Stimulated activated CD8-positive, alpha-beta memory T cell treated with anti-CD3 and anti-CD28 coated beads, Interleukin-7, amount 100 ng/mL, for 24 hours (primary cell): ENCODE results near the gene RSPH4A.
"Not testable (repeated sequence)": the region's sequence is repeated elsewhere in the genome, so short reads cannot be mapped to it uniquely, and the experiment has no call there.

Source experiments
- DNase-seq: peaks from one replicate; pipeline ENCODE4 v3.0.0-alpha.2; 2020; ENCODE audit warnings: low read depth

RSPH4A gene

DNA sequence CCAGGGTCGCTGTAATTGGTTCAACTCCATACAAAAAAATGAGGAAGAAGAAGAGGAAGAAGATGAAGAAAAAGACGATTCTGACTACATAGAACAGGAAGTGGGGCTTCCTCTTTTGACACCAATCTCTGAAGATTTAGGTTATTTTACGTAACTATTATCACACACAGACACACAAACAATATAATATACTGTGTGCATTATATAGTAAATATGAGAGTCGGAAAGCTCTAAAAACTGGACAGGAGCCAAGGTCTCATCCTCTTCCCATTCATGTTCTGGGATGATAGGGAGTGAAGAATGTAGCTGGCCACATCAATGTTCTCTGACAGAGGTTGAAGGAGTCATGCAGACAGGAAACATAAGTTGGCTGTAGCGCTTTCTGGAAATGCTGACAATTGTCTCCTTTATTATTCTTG, 13.3 kb downstream of the RSPH4A start:
- no peak for DNase-seq

DNA sequence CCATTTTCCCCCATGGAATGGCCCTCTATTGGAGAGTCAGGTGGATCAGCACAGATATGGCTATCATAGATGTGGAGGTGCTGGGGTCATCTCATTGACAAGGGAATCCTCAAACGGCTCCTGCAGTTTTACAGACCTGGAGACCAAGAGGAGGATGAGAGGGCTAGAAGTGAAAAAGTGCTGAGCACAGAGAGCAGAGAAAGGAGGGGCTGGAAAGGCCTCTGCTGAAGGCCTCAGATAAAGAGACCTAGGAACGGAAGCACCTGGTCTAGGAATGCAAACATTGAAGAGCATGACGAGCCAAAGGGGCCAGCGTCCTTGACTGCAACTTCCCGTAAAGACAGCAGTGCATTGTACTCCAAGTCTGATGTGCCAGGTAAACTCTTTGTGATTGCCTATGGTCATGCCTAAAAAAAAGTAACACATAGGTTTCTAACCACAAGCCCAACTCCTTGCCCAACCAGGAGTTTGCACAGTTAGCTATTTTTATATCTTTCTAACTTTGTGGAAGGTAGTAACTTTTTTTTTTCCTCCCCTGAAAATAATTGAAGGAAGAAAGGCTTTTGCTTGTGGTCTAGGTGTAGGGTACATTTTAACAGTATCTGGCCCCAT, 15.2 kb downstream of the RSPH4A start:
- DNase-seq = no peak

DNA sequence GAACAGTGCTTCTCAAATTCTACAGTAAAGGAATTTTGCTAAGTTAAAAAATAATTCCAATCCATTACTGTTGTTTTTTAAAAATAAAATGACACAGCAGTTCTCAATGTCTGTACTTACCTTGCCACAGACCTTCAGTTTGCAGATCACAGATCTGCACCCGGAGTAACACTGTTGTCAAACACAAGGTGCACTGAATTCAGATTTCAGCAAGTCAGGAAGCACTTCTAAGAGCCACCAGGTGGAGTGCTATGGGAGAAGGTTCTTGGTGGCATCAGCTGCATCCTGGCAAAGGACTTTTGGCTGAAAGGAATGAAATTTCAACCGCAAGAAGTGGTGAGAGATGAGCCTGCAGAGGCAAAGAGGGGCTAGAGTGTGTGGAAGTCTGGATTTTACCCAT, 17.4 kb downstream of the RSPH4A start:
- no peak for DNase-seq

DNA sequence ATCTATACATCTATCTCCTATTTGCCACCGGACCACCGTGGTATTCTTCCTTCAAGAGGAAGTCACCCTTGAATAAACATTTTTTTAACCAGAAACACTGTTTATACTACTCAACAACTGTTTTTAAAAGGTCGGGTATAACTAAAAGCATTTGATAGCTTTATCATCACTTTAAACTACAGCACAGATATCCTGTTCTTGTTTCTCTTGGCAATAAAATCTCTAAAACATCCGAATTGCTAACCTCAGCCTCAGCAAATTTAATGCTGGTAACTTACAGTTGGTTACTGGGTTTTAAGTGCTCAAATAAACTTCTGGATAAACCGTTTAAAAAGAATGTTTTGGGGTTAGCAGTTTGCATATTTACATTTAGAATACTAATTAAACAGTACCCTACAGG, 31.9 kb downstream of the RSPH4A start:
- DNase-seq = no peak

DNA sequence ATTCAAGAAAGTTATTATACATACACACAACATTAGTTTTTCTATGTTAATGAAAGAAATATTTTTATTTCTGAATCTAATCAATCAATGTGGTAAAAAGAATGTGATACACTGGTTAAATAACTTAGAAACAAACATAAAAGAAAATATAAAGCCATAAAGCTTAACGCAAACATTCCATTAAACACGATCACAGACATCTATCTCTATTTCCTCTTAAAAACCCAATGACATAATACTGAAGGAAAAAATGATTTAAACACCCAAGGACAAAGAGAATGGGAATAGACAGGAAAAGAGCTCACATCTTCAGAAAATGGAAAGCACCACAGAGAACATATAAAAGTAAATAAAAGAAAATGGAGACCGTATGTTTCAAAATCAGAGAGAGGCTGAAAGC, 32.9 kb downstream of the RSPH4A start:
- DNase-seq = no peak

DNA sequence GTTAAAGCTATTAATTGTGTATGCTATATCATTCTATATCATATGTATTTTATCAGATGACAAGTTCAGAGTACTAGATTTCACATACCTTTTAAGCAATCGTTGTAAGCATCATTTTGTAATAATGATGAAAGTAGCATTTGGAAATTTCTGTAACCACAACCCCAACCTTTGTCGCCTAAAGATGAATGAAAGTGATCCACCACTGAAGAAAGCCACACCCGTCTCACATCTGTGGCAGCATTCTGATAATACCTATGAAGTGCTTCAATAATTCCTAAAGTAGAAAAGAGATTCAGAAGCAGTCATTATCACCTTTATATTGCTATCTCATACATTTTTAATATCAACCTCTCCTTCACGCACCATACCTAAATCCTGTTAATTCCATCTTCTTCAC, 35.6 kb downstream of the RSPH4A start:
- DNase-seq = no peak

DNA sequence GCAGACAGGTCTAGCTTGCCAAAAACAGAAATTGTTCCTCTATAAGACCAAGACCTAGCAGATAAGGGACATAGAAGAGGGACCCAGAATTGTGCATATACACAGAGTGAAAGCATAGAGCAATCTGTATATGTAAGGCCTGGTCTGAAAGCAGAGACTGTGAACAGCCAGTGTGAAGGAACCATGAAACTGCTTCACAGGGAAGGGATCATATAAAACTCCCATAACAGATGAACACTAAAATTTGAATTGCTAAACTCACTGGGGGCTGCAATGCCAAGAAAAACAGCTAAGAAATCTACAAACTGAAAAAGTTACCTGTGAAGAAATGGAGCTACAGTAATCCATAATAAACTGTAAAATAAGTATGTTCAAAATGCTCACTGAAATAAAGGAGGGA, 45.3 kb downstream of the RSPH4A start:
- DNase-seq = no peak

DNA sequence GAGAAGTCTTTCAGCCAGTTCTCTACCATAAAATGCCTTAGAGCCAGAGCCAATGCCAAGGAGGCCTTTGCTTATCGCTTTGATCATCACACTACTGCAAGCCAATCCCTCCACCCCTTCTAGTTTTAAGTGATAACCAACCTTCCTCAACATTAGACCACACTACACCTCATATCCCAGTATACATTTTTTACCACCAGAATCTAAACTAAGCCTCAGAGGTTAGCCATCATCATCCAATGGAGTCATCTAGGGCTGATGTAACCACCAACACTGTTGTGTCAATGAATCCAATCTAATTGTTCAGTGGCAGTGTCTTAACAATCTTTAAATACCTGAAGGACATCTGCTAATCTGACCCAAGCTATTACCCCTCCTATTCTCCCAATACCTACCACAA, 45.9 kb downstream of the RSPH4A start:
- DNase-seq = no peak

DNA sequence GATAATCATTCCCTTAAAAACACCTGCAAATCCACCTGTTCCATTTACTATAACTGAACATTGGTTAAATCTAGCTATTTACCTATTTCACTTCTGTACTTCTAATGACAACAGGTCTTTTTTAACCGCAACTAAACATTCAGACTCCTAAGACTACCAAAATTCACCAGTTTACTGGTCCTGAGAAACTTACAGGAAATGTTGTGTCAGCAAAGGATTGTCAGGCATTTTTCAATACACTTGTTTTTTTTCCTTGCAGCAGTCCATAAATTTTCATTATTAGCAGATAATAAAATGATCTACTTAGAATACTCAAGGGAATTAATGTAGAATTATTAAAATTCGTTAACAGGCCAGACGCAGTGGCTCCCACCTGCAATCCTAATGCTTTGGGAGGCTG, 47.0 kb downstream of the RSPH4A start:
- DNase-seq = no peak

DNA sequence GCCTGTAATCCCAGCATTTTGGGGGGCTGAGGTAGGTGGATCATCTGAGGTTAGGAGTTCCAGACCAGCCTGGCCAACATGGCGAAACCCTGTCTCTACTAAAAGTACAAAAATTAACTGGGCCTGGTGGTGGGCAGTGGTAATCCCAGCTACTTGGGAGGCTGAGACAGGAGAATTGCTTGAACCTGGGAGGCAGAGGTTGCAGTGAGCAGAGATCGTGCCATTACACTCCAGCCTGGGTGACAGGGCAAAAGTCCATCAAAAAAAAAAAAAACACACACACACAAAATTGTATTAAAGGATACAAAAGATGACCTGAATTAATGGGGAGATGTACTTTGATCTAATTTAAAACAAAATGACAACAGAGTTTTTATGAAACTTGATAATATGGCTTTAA, 47.9 kb downstream of the RSPH4A start:
- DNase-seq = not testable (repeated sequence)

DNA sequence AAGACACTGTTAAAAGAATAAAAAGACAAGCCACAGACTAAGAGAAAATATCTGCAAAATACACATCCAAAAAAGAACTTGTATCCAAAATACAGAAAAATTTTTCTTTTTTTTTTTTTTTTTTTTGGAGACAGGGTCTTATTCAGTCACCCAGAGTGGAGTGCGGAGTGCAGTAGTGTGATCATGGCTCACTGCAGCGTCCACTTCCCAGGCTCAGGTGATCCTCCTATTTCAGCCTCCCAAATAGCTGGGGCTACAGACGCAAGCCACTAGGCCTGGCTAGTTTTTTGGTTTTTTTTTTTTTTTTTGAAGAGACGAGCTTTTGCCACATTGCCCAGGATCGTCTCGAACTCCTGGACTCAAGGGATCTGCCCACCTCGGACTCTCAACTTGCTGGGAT, 49.2 kb downstream of the RSPH4A start:
- no peak for DNase-seq

DNA sequence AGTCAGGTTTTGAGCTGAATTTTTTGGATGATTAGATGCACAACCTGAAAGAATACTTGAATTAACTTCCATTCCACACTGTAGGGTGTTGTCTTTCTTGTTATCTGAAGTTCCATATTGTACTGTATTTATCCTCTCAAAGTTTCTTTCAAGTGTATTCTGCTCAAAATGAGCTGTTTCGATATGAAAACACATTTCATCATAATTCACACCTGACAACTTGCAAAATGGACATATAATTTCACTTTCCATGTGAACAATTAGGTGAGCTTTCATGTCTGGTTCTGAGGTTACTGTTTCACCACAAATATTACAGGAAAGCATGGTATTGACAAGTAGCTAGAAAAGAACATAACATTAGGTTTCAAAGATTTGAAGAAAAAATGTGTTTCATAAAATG, 50.6 kb downstream of the RSPH4A start:
- DNase-seq = no peak

DNA sequence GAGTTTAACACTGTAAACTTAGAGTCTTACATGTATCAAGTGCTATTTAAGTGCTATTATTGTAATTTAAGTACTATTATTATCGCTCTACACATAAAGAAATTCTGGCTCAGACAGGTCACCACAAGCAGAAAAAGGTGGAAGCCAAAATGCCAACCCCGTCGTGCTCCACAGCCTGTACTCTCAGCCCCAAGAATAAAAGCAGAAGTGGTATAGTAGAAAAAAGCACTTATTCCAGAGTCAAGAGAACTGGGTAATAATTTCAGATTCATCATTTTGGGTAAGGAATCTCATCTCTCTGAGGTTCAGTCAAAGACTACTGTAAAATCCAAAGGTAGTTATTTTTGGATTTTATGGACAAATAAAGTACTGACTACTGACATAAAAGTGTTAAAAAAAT, 51.3 kb downstream of the RSPH4A start:
- no peak for DNase-seq

DNA sequence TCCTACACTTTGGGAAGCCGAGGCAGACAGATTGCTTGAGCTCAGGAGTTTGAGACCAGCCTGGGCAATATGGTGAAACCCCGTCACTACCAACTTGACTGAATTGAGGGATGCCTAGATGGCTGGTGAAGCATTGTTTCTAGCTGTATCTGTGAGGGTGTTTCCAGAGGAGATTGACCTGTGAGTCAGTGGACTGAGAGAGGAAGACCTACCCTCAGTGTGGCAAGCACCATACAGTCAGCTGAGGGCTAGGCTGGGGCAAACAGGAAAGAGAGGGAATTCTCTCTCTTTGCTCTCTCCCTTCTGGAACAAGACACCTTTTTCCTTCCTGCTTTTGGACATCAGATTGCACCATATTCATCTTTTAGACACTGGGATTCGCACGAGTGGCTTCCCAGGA, 56.0 kb downstream of the RSPH4A start:
- DNase-seq = no peak

DNA sequence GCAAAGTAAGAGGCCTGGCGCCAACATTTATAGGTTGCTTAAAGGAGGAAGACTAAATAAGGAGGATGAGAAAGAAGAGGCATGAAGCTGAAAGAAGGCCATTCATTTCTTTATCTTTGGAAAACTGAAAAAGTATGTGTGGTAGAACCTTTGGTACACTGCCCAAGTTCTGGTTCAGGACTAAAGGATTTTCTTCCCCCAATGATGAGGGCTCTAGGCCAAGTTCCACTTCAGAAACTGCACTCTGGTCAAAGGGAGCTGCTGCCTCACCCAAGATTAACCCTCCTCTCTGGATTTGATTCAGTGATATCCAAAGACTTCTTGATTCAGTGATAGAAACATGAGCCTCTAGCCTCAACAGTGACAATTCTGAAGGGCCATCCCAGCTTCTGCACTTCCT, 59.7 kb downstream of the RSPH4A start:
- DNase-seq = no peak

DNA sequence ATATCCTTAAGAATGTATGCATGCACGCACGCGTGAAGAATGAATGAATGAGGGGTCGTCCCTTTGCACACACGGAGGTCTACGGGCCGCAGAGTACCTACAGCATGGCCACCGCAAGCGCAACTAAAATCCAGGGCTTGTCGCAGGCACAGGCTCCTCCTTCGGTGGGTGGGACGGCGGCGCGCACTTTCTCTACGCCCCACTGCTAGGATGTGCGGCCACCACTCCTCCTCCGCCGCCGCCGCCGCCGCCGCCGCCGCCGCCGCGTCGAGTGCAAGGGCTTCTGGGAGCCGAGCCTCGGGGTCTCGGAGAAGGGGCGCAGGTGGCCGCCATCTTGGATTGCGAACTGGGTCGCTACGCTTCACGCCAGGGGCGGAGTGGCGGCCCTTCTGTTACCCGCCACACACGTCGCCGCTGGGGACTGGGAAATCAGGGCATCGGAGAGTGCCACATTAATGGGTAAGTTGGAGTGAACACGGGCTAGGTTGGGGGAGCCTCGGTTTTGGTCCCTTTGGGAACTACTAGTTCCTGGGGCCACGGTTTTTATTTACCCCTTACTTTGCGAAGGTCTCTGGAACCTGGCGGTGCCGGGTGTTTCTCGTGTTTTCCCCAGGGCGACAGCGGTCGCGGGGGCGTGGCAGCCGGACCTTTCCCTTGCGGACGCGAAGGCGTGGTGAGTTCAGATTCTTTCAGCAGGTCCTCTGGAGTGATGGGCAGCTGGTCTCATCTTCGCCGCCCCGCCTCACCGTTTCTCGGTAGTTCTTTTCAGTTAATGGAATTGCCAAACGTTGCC, 64.8 kb downstream of the RSPH4A start, which contains the start of gene KPNA5:
TSS of gene KPNA5 (plus strand) at position 332 of the 793 bp plus-strand sequence. CDS start at position 456, 124 bp downstream.
- peak; percentile 87 for DNase-seq

DNA sequence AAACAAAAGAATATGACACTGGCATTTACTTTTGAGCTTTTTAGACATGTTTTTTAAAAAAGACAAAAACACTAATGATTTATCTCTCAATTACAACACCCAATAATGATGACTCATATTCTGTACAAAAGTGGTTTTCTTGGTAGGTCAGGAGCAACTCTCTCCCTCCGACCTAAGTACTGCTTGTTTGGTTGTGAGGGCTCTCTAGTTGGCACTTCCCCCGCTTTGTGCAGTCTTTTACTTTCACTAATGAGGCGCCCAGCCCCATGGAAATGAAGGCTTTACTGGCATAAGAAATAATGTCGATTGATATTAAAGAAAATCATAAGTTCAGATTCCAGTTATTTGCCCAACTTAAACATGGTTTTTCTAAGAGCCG, 66.0 kb downstream of the RSPH4A start:
- DNase-seq = no peak
